Measurements from ENCODE around the gene PRSS22.
A peak's percentile ranks its signal among the peaks of the same experiment; 100 is the strongest.

The PRSS22 gene

DNA sequence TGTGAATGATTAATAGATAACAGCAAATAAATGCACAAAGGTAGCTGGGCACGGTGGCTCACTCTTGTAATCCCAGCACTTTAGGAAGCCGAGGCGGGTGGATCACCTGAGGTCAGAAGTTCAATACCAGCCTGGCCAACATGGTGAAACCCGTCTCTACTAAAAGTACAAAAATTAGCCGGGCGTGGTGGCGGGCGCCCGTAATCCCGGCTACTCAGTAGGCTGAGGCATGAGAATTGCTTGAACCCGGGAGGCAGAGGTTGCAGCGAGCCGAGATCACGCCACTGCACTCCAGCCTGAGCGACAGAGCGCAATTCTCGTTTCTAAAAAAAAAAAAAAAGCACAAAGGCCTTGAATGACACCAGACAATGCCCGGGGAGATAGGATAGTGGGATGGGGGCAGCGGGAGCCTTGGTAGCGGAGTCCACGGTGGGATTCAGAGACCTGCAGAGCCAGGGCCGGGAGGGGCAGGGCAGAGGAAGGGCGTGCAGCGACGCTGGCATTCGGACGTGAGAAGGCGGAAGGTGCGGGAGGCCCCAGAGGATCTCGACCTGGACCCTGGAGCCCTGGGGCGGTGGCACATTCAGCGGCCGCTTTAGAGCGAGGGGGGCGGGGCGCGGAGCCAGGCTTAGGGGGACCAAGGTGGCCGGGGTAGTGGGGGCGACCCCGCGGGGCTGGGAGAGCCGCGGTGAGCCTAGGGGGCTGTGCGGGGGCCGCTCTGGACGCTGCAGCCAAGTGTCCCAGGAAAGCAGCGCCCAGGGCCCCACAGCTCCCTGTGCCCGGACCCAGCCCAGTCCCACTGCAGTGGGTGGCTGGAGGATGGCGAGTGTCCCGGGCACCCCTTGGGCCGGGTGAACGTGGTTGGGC lies 24.0 kb upstream of the PRSS22 start:
- peak in 1 of 4 experiments; percentile 13 for DNase-seq (ENCODE audit: low read depth in 4 of 4, low spot score in 1 of 4)

DNA sequence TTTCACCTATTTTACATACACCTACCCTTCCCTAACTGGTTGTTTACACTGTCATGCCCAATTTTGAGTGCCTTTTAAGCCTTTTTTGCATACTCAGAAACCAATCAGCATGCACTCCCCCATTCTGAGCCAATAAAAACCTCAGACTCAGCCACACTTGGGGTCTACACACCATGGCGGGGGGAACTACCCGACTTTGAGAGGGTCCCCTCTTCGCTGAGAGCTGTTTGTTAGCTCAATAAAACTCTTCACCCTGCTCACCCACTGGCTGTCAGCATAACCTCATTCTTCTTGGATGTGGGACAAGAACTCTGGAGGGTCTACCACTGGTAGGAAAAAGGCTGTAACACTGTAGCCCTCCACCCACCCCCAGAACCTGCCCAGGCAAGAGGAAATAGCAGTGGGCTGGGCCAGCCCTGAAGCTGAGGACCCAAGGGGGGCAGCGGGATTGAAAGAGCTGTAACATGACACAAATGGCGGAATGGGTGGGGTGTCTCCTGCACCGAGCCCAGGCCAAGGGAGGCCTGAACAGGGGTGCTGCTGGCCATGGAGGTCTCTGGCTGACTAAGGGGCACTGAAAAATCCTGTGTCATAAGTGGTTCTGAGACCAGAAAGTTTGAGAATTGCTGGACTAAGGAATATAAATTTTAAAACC lies 22.0 kb upstream of the PRSS22 start:
- no peak for DNase-seq (ENCODE audit: low read depth in 4 of 4, low spot score in 1 of 4)

DNA sequence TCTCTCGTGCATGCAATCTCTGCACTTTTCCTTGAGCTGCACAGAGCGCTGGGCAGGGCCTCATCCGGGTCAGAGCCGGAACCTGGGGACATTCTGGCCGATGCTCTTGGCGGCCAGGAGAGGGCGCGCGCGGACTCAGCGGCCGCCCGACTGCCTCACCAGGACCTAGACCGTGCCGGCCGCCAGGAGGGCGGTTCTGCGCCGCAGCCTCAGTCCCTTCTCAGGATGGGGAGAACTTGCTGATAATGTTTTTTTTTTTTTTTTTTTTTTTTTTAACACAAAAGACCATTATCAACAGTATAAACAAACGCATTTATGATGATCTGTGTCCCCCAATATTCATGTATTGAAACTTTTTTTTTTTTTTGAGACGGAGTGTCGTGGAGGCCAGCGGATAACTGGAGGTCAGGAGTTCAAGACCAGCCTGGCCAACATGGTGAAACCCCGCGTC lies 17.0 kb upstream of the PRSS22 start:
- DNase-seq (ENCODE audit: low read depth in 4 of 4, low spot score in 1 of 4): peak in 3 of 4 experiments; percentile 55 to 62 (median 57)

DNA sequence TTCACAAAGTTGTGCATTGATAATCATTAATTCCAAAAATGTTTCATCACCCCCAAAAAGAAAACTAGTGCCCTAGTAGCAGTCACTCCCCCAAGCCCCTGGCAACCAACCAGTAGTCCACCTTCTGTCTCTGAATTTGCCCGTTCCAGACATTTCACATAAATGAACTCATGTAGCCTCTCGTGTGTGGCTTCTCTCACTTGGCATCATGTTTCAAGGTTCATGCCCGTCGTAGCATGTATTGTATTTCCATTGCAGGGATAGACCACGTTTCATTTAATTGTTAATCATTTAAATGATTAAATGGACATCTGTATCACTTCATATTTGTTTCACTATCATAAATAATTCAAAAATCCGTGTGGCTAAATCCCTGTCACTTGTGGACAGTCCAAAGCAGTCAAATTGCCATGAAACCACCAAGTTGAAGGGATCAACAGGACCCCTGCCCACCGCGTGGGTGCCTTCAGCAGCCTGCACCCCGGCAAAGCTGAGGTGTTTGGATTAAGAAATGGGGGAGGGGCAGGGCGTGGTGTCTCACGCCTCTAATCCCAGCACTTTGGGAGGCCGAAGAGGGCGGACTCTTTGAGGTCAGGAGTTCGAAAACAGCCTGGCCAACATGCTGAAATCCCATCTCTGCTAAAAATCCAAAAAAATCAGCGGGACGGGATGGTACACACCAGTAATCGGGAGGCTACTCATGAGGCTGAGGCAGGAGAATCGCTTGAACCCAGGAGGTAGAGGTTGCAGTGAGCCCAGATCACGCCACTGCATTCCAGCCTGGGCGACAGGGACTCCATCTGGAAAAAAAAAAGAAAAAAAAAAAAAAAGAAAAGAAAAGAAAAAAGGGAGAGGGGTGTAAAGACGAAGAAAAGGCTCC lies 16.3 kb upstream of the PRSS22 start:
- no peak for DNase-seq (ENCODE audit: low read depth in 4 of 4, low spot score in 1 of 4)

DNA sequence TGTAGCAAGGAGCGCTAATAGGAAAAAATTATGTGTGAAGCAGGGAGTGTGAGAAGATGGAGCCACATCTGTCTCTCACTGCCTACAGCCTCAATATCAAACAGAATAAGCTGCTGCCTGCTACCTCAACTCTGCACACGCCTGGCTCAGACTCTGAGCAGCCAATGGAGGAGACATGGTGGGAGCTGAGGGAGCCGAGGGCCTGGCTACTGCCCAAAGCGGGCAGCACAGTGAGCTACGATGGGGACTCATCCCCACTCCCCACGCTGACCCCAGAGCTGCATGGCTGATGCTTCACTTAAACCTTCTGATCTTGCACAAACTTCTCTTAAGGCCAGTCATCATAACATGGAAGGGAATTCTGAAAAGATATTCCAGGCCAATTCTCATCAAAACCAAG lies 14.0 kb upstream of the PRSS22 start:
- no peak for DNase-seq (ENCODE audit: low read depth in 4 of 4, low spot score in 1 of 4)

DNA sequence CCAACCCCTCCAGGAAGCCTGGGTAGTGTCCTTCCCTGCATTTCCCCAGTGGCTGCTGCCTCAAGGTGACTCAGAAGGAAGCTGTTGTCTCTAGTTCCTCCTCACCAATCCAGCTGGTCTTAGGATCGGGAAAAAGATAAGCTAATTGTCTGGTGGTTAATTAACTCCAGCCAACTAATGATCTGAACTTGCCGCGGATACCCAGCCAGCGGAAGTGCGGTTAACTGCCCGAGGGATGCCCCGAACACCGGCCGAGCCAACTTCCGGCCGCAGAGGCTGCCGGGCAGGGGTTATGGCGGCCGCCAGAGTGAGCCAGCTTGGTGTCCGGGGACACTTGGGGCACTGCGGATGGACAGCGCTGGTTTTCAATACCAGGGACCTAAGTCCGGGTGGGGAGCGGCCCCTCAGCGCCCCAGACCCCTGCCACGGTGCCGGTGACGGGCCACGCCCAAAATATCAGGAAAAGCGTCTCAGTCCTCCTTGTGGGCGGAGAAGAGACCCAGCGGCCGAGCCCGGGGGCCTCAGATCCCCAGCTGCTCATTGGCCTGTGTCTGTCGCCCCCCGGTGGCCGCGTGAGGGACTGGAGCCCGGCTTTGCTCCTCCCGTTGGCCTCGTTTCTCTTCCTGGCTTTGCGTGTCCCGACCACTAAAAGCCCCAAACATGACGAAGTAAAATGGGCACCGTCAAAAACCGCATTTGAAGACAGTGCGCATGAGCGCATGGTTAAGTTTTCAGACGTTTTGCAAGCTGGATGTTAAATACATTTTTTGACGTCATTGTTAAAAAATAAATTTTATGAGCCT lies 10.2 kb upstream of the PRSS22 start:
- peak; percentile 91 to 96 (median 94) for DNase-seq (ENCODE audit: low read depth in 4 of 4, low spot score in 1 of 4)

DNA sequence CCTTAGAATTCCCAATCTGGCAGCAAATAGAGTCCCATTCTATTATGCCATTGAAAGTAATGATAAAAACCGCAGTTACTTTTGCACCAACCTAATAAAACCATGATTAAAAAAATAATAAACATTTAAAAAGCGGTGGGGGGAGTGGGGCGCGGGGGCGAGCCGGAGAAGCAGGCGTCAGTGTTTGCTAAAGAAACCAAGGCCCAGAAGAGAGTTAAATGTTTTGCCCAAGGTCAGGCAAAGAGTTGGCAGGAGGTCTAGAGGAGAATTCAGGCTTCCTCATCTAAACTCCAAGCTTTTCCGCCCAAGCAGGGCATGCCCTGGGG lies 9.7 kb upstream of the PRSS22 start:
- DNase-seq (ENCODE audit: low read depth in 4 of 4, low spot score in 1 of 4): no peak

DNA sequence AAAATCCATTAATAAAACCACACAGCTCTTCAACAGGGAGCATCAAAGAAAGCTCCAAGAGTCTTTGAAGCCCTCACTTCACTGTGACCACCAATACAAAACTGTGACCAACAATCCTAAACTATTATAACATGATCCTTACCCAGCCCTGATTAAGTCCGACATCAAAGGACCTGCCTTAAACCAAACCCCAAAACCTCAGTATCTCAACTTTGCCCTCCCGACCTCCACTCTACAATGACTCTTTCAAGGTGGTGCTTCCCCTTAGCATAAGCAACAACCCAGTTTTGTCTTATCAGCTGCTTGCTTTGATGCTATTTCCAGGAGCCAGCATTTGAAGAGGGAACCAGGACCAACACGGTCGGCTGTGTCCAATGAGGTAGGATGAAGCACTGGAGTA lies 8.5 kb upstream of the PRSS22 start:
- DNase-seq (ENCODE audit: low read depth in 4 of 4, low spot score in 1 of 4): no peak

DNA sequence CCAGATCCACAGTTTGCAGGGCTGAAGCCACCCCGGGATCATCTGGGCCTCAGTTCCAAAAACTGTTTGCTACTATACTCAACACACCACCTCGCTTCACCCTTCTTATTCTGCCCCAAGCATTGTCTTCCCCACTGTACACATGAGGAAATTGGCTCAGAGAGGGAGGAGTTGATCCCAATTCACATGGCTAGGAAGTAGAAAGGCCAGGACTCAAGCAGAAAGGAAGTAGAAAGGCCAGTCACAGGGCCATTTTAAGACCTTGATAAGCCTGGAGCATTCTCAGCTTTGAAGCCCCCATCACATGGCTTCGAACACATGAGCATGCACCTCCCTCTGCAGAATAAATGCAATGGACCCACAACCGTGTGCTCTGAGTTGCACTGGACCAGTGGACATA lies 7.7 kb upstream of the PRSS22 start:
- DNase-seq (ENCODE audit: low read depth in 4 of 4, low spot score in 1 of 4): no peak

DNA sequence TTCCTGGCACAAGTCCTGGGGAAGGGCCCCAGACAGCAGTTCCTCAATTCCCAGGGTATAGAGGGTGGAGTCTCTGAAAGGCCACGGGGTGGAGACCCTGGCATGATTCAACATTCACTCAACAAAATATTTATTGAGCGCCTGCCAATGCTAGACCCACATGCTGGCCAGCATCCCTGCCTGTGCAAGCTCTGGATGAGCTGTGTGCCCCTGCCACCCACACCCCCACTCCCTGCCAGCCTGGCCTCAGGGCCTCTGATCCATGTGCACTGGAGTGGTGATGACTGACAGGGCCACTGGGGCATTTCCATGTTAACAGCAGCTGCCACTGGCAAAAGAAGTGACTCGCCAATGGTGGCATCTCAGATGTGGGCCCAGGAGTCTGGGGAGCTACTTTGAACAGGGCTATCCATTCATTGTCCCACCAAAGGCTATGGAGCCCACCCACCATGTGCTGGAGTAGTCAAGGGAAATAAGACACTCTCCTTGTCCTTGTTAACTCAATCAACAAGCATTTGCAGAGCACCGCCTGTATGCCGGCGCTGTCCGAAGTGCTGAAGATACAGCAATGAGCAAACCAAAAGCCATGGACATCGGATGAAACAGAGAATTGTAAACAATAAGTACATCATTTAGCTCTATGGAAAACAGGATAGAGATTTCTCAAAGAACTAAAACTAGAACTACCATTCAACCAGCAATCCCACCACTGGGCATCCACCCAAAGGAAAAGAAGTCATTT lies 3.0 kb upstream of the PRSS22 start:
- no peak for DNase-seq (ENCODE audit: low read depth in 4 of 4, low spot score in 1 of 4)

DNA sequence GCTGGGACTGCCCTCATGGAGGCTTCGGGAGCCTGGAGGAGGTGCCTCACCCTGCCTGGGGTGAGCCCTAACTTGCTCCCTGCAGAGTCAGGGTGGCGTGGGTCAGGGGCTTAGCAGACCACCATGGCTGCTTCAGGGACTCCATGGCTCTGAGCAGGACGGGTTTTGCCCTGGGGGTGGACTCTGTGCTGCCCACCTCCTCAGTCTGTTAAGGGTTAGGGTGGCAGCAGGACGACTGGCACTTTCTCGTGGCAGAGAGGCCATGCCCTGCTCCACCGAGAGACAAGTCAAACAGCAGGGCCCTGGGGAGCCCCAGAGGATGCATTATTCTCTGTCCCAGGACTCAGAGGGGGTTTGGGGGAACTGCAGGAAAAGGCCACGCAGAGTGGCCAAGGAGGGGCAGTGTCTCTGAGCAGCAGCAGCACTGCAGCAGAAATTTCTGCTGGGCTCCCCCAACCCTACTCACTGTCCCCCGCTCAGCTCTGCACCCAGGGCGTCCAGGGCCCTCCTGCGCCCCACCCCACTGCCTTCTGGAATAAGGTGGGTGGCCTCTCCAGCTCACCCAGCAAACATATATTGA lies 1.8 kb upstream of the PRSS22 start:
- no peak for DNase-seq (ENCODE audit: low read depth in 4 of 4, low spot score in 1 of 4)

DNA sequence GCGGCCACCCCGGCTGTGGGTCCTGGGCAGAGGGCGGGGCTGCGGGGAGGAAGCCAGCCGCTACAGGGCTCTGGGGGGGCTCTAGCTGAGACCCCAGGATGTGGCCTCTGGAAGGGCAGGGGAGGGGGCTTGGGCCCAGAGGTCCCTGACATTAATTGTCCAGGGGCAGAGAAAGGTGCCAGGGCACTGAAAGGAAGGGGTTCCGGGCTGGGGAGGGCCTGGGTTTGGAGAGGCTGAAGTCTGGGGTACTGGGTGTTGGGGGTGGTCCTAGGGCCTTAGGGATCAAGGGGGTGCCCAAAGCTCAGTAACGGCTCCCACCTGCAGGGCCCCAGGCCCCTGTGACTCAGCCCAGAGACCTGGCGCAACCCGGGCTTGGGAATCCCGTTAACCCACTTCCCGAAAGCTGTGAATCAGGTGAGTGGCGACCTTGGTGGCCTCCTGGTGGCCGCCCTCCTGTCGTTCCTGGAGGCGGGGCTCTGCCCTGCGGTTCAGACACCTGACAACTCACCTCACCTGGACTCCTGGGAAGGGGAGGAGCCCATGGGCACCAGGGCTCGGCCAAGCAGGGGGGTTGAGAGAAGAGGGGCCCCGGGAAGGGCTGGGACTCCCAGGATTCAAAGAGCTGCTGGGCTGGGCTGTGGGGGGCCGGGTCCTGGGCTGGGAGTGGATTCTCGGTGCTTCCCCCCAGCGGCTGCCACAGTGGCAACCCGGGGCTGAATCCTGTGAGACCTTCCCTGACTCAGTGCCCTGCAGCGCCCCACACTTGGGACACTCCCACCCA lies 465 bp upstream of the PRSS22 start:
- no peak for DNase-seq (ENCODE audit: low read depth in 4 of 4, low spot score in 1 of 4)

DNA sequence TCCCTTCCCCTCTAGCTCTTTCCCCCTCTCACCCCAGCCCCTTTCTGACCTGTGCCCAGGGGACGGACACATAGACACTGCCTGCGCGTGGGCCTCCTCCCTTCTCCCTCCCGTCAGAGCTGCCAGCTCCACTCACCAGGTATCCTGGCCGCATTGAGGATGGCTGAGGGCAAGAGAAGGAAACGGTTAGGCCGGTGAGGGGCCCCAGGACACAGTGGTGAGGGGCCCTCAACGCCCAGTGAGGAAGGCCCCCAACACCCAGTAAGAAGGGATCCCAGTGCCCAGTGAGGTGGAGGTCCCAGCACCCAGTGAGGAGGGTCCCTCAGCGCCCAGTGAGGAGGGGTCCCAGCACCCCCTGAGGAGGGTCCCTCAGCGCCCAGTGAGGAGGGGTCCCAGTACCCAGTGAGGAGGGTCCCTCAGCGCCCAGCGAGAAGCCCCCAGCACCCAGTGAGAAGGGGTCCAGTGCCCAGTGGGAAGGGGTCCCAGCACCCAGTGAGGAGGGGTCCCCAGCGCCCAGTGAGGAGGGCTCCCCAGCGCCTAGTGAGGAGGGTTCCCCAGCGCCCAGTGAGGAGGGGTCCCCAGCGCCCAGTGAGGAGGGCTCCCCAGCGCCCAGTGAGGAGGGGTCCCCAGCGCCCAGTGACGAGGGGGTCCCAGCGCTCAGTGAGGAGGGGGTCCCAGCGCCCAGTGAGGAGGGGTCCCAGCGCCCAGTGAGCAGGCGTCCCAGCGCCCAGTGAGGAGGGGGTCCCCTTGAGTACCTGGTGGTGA lies 1.1 kb downstream of the PRSS22 start:
- DNase-seq (ENCODE audit: low read depth in 4 of 4, low spot score in 1 of 4): no peak

DNA sequence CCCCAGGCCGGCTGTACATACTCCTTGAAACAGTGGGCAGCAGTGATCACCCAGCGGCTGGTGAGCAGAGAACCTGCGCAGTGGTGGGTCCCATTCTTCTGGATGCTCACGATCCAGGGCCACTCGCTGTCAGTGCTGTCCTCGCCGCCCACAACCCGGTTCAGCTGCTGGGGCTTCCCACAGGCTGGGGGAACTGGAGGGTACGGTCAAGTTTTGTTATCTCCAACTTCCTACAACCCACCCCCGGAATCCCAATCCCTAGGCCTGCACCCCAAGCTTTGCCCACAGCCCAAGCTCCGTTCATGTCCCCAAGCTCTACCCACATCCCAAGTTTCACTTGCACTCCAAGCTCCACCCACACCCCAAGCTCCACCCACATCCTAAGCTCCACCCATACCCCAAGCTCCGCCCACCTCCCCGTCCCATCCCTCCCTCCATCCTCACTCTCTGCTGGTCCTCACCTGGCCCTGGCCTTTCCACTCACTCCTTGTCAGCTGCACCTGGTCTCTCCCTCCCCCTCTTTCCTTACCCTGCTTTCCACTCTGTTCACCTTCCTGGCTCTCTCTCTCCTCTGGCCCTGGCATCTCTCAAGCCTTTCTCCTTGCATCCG lies 1.8 kb downstream of the PRSS22 start:
- no peak for DNase-seq (ENCODE audit: low read depth in 4 of 4, low spot score in 1 of 4)

DNA sequence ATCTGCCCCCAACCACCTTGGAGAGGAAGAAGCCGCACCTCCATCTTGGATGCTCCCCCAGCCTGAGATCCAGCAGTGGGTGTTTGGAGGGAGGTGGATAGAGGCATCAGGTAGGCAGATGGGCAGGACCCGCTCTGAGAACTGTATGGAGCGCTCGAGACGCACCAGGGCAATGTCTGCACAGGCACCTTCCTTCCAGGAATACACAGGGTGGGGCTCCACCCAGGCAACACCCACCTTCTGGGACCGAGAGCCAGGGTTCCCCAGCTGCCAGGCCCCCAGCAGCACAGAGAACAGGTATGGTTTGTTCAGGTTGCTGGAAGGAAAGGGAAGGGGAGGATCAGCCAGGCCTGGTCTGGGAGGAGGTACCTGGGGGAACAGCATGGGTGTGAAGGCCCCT lies 2.4 kb downstream of the PRSS22 start:
- no peak for DNase-seq (ENCODE audit: low read depth in 4 of 4, low spot score in 1 of 4)

DNA sequence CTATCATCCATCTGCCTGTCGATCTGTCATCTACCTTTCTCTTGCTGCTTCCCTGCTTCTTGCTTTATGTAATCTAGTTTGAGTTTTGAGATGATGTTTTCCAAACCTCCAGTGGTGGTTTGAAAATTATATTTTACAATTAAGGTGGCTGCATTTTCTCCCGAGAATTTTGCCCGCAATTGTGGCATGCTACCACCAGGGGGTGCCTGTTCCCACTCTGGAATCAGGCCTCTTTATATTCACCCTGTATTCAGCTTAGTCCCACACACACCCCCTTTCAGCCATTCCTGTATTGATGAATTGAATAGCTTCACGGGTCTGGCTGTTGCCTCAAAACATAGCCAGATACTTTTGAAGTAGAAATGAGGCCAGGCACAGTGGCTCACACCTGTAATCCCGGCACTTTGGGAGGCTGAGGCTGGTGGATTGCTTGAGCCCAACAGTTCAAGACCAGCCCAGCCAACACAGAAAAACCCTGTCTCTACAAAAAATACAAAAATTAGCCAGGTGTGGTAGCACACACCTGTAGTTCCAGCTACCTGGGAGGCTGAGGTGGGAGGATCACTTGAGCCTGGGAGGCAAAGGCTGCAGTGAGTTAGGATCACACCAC lies 3.2 kb downstream of the PRSS22 start:
- DNase-seq (ENCODE audit: low read depth in 4 of 4, low spot score in 1 of 4): no peak

DNA sequence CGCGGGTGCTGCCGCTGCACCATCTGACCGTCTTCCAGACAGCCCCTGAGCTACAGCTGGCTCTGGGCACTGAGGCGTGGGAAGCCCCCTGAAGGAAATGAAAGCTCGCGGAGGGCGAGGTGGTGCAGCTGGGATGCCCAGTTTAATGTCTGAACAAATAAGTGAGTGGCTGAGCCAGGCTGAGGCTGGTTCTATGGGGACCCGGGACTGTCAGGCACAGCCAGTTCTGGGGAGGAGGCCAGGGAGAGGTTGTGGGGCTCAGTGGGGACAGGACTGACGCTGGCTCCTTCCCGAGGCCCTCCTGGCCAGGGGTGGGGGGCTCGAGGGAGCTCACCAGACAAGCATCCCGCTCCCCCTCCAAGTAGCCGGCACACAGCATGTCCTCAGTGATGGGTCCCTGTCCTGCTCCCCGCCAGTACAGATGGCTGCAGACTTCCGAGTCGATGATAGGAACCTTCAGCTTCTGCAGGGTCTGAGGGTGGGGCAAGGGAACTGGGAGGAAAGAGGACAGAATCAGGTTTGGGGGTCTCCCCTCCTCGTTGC lies 4.4 kb downstream of the PRSS22 start:
- DNase-seq (ENCODE audit: low read depth in 4 of 4, low spot score in 1 of 4): no peak

Measured in stimulated activated CD4-positive, alpha-beta T cell treated with anti-CD3 and anti-CD28 coated beads, Interleukin-1b, Interleukin-23, amount 100 ng/mL, for 24 hours (primary cell).